Measurements from ENCODE around the gene PRPF18.

DNA sequence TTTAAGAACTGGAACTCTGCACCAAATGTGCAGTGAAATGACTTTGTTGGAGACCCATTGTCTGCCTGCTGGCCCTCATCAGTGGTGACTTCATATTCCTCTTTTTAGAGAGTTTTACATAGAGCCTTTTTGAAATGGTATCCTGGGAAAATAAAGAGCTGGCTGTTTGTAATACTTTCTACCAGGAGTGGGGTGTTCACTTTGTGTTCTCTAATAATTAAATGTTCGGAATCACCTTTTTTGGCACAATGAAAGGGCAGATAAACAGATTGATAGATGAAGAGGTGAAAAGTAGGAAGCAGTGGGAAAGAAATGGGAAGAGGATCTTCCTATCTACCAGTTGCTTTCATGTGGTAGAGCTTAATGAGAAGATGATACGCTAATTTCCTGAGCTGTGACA lies 55.5 kb downstream of the PRPF18 start:
- TF ChIP-seq, protein P1, sequence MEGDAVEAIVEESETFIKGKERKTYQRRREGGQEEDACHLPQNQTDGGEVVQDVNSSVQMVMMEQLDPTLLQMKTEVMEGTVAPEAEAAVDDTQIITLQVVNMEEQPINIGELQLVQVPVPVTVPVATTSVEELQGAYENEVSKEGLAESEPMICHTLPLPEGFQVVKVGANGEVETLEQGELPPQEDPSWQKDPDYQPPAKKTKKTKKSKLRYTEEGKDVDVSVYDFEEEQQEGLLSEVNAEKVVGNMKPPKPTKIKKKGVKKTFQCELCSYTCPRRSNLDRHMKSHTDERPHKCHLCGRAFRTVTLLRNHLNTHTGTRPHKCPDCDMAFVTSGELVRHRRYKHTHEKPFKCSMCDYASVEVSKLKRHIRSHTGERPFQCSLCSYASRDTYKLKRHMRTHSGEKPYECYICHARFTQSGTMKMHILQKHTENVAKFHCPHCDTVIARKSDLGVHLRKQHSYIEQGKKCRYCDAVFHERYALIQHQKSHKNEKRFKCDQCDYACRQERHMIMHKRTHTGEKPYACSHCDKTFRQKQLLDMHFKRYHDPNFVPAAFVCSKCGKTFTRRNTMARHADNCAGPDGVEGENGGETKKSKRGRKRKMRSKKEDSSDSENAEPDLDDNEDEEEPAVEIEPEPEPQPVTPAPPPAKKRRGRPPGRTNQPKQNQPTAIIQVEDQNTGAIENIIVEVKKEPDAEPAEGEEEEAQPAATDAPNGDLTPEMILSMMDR (IDR thresholded peaks at IDR 0.05 in 8 of 11, conservative IDR thresholded peaks at IDR 0.05 in 3 of 11) = no peak
- TF ChIP-seq POLR2A (IDR thresholded peaks at IDR 0.05) (no peak), POLR2AphosphoS5 (IDR thresholded peaks at IDR 0.05) (no peak)

Data from spleen (tissue), 7 donors.